Activated CD4-positive, alpha-beta T cell treated with anti-CD3 and anti-CD28 coated beads, Interleukin-2, amount 50 U/mL, for 4 hours (primary cell): ENCODE results near the gene BCAN.

ENCODE experiments used
- DNase-seq, 2 experiments: peaks; one replicate each; pipeline ENCODE4 v3.0.0-alpha.2; 2020

Gene BCAN

GRCh38 chr1:156681196-156681960 is 39.5 kb downstream of the BCAN start:
- no peak for DNase-seq

GRCh38 chr1:156682166-156682890 is 40.4 kb downstream of the BCAN start:
- no peak for DNase-seq

GRCh38 chr1:156684227-156684782 is 42.4 kb downstream of the BCAN start:
- no peak for DNase-seq

- DNase-seq, result peak; percentile 71 to 72
Measured at GRCh38 chr1:156689035-156689952, 47.4 kb downstream of the BCAN start.

GRCh38 chr1:156689953-156690674 is 48.2 kb downstream of the BCAN start:
- DNase-seq, result no peak

GRCh38 chr1:156690675-156691036 is 48.7 kb downstream of the BCAN start:
- DNase-seq, result no peak

- DNase-seq, result no peak
Measured at GRCh38 chr1:156691191-156691590, 49.3 kb downstream of the BCAN start.

- no peak for DNase-seq
Measured at GRCh38 chr1:156691665-156692440, 49.9 kb downstream of the BCAN start.

GRCh38 chr1:156692441-156692924 is 50.6 kb downstream of the BCAN start:
- DNase-seq, result no peak

- no peak for DNase-seq
Measured at GRCh38 chr1:156692925-156693847, 51.3 kb downstream of the BCAN start.

GRCh38 chr1:156693848-156694689 is 52.2 kb downstream of the BCAN start:
- no peak for DNase-seq

- DNase-seq, result no peak
Measured at GRCh38 chr1:156694690-156694962, 52.7 kb downstream of the BCAN start.

- no peak for DNase-seq
Measured at GRCh38 chr1:156696755-156697154, 54.8 kb downstream of the BCAN start.

GRCh38 chr1:156697481-156697880 is 55.6 kb downstream of the BCAN start:
- no peak for DNase-seq

GRCh38 chr1:156698995-156699394 is 57.1 kb downstream of the BCAN start:
- DNase-seq, result no peak

- no peak for DNase-seq
Measured at GRCh38 chr1:156700736-156701531, 59.0 kb downstream of the BCAN start.

- no peak for DNase-seq
Measured at GRCh38 chr1:156703336-156703735, 61.4 kb downstream of the BCAN start.

- no peak for DNase-seq
Measured at GRCh38 chr1:156703741-156704140, 61.8 kb downstream of the BCAN start.
